PFSK-1 (cell line): ENCODE results near the gene ELL2.

Experiments
- FOXP2 ChIP-seq: optimal IDR thresholded peaks from 2 replicates; pipeline ENCODE3; 2011; ENCODE audit warnings: borderline replicate concordance, control low read depth, inconsistent platforms; ENCODE audit not compliant: insufficient read depth; ENCODE audit errors: extremely low read length, extremely low read depth
- POLR2AphosphoS5 ChIP-seq: IDR thresholded peaks from 2 replicates; pipeline ENCODE4 v1.6.1; 2012; ENCODE audit warnings: low read depth, mild to moderate bottlenecking, control low read depth, low read length, moderate library complexity
- SIN3A ChIP-seq: IDR thresholded peaks from 2 replicates; pipeline ENCODE4 v1.6.1; 2012; ENCODE audit warnings: mild to moderate bottlenecking, low read length, moderate library complexity, borderline replicate concordance; ENCODE audit not compliant: insufficient read depth
- TAF1 ChIP-seq: IDR thresholded peaks from 2 replicates; pipeline ENCODE4 v1.6.1; 2012; ENCODE audit warnings: low read length, control low read depth, borderline replicate concordance; ENCODE audit not compliant: insufficient read depth
- TF ChIP-seq, protein P1 (sequence below), 2 experiments: IDR thresholded peaks; 2 replicates each; pipeline versions ENCODE4 v1.6.1 to v1.8.0; 2011 to 2012; ENCODE audit warnings: low read depth in 2 of 2, low read length in 2 of 2, control low read depth in 1 of 2, inconsistent platforms in 1 of 2, mild to moderate bottlenecking in 1 of 2, moderate library complexity in 1 of 2; ENCODE audit not compliant: insufficient read depth in 1 of 2

DNA sequence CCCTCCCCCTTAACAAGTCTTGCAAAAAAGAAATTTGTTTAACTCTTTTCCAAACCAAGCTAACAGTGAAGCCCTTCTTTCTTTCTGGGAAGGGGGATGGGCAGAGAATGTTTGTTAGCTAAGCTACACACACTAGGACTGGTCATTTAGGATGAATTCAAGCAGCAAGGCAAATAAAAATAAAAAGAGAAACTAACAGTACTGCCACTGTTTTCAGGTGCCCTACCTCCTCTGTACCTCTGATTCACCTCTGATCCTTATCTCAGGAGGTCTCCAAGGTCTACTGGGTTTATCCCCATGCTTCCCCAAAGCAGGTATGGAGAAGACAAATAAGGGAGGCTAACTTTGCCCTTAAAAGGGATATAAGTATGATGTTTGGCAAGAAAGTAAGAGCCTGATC lies 52.9 kb downstream of the ELL2 start:
- TF ChIP-seq SIN3A (no peak), TAF1 (no peak), POLR2AphosphoS5 (no peak), FOXP2 (no peak)
- TF ChIP-seq, protein P1, sequence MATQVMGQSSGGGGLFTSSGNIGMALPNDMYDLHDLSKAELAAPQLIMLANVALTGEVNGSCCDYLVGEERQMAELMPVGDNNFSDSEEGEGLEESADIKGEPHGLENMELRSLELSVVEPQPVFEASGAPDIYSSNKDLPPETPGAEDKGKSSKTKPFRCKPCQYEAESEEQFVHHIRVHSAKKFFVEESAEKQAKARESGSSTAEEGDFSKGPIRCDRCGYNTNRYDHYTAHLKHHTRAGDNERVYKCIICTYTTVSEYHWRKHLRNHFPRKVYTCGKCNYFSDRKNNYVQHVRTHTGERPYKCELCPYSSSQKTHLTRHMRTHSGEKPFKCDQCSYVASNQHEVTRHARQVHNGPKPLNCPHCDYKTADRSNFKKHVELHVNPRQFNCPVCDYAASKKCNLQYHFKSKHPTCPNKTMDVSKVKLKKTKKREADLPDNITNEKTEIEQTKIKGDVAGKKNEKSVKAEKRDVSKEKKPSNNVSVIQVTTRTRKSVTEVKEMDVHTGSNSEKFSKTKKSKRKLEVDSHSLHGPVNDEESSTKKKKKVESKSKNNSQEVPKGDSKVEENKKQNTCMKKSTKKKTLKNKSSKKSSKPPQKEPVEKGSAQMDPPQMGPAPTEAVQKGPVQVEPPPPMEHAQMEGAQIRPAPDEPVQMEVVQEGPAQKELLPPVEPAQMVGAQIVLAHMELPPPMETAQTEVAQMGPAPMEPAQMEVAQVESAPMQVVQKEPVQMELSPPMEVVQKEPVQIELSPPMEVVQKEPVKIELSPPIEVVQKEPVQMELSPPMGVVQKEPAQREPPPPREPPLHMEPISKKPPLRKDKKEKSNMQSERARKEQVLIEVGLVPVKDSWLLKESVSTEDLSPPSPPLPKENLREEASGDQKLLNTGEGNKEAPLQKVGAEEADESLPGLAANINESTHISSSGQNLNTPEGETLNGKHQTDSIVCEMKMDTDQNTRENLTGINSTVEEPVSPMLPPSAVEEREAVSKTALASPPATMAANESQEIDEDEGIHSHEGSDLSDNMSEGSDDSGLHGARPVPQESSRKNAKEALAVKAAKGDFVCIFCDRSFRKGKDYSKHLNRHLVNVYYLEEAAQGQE (IDR thresholded peaks at IDR 0.05; ENCODE audit: insufficient read depth in 1 of 2, low read depth in 2 of 2, low read length in 2 of 2), result no peak
